ENCODE results near the gene ACIN1.

Gene ACIN1

DNA sequence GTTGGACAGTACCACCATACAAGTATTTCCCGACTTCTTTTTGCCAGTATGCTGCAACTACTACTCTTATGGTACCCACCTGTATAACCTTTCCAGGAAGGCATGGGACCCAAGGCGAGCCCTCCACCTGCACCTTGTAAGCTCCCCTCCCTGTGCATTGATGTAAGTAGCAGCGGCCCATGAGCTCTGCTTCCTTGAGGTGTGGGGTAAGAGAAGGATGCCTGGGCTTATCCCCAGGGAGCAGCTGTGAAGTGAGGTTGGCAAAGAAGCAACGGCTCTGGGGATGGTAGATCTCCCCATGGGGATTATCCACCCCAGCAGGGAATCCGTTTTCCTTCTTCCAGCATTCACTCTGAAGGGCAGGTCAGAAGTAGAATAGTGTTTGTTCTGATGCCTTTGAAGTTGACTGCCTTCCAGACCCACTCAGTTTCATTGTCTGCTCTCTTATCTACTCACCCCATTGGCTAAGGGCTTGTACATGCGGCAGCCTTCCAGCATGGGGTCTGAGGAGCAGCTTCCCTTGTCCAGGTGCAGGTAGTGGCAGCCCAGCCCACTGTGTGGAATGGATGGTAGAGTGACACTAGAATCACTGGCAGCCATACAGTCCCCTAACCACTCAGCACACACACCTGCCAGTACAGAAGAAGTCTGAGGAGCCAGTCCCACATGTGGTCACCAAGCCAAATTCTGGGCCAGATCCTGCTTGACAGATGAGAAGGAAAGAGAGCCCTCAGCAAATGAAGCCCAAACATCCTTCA, 6.5 kb upstream of the ACIN1 start:
- TF ChIP-seq POU2F2 (IDR thresholded peaks at IDR 0.05; ENCODE audit: low read depth, low read length) (no peak), PAX5 (IDR thresholded peaks at IDR 0.05; ENCODE audit: insufficient read depth, low read length, severe bottlenecking) (no peak), POLR2AphosphoS5 (IDR thresholded peaks at IDR 0.05; ENCODE audit: low read depth, low read length) (no peak), TAF1 (IDR thresholded peaks at IDR 0.05; ENCODE audit: low read depth, low read length) (no peak), POLR2A (IDR thresholded peaks at IDR 0.05; ENCODE audit: low read depth, low read length) (no peak)
- no peak for DNase-seq (ENCODE audit: insufficient read length, low spot score)
- FAIRE-seq, result no peak

DNA sequence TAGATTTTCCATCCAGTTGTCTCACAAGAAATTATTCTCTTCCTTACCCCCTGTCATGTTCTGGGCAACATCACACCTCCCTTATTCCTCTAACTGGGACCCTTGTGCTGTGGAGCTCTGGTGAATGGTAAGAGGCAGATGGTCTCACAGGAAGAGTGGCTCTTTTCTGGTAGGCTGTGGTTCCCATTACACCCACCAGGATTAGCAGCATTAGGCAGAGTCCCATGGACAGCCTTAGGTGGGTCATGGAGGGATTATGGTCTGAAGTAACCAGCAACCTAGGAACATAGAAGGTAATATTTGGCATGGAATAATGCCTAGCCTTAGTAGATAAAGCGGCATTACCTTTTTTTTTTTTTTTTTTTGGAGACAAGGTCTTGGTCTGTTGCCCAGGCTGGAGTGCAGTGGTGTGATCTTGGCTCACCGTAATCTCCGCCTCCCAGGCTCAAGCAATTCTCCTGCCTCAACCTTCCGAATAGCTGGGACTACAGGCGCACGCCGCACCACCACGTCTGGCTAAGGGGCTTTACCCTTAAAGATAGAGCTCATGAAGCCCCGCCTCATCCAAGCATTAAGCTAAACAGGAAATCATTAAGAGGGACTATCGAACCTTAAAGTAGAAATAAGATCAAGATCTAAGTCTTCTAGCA, 4.4 kb upstream of the ACIN1 start:
- DNase-seq (ENCODE audit: insufficient read length, low spot score) (no peak), FAIRE-seq (no peak)
- TF ChIP-seq POU2F2 (IDR thresholded peaks at IDR 0.05; ENCODE audit: low read depth, low read length) (no peak), POLR2A (IDR thresholded peaks at IDR 0.05; ENCODE audit: low read depth, low read length) (no peak), PAX5 (IDR thresholded peaks at IDR 0.05; ENCODE audit: insufficient read depth, low read length, severe bottlenecking) (no peak), POLR2AphosphoS5 (IDR thresholded peaks at IDR 0.05; ENCODE audit: low read depth, low read length) (no peak), TAF1 (IDR thresholded peaks at IDR 0.05; ENCODE audit: low read depth, low read length) (no peak), SPI1 (IDR thresholded peaks at IDR 0.05; ENCODE audit: low read depth, low read length) (no peak)

DNA sequence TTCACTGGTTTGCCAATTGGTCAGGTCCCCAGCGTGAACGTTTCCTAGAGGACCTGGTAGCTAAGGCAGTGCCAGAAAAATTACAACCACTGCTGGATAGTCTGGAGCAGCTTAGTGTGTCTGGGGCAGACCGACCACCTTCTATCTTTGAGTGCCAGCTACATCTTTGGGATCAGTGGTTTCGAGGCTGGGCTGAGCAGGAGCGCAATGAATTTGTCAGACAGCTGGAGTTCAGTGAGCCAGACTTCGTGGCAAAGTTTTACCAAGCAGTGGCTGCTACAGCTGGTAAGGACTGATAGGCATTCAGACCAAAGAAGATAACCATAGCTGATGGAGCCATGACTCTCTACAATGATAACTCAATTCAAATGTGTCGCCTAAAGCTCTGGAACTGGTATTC, 2.9 kb upstream of the ACIN1 start:
- TF ChIP-seq SPI1 (IDR thresholded peaks at IDR 0.05; ENCODE audit: low read depth, low read length), result no peak
- no peak for TF ChIP-seq TAF1 (IDR thresholded peaks at IDR 0.05; ENCODE audit: low read depth, low read length)
- TF ChIP-seq POLR2A (IDR thresholded peaks at IDR 0.05; ENCODE audit: low read depth, low read length), result no peak
- no peak for TF ChIP-seq POLR2AphosphoS5 (IDR thresholded peaks at IDR 0.05; ENCODE audit: low read depth, low read length)
- no peak for TF ChIP-seq POU2F2 (IDR thresholded peaks at IDR 0.05; ENCODE audit: low read depth, low read length)
- no peak for TF ChIP-seq PAX5 (IDR thresholded peaks at IDR 0.05; ENCODE audit: insufficient read depth, low read length, severe bottlenecking)
- DNase-seq (ENCODE audit: insufficient read length, low spot score) (no peak), FAIRE-seq (no peak)

DNA sequence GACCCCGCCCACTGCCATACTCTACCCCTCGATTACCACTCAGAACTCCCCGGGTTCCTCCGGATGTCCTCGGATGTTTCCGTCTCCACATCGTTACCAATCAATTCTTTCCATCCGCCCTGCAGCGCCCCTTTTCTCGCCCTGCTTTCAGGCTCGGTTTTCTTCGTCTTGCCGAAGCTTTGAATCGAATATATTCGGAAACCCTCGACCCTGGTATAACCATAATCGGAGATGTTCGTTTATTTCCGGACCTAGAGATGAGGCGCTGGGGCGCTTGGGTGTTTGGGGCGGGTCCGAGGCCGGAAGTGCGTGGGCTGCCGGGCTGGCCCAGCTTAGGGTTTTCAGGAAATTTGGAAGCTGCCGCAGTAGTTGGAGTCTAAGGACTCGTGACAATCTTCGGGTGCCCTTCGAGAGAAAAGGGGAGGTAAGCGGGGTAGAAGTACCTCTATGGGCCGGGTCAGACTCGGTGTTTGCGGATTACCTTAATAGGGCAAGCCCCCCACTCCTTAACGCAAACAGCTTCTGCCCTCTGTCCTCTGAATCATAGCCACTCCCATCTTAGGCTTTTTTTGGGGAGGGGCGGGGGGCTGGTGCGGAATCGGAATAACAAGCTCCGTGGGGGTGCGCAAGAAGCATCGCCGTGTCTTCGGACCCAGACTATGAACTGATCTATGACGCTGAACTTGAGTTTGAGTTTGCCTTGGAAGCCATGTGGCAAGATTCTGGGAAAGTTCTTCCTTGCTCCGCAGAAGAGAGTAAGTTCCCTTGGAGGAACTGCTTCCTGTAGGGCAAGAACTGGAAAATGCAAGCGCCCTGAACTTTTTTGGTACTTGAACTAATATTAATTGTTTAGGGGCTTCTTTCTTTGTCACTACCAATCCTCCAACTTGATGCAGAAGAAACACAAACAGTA, 516 bp upstream of the ACIN1 start, which contains the start of gene C14orf119:
Gene C14orf119, plus strand, starts transcription at position 310 of the 913 bp plus-strand sequence. CDS start 2,154 bp downstream, outside the sequence.
- DNase-seq (ENCODE audit: insufficient read length, low spot score) (peak; percentile 90), FAIRE-seq (no peak)
- TF ChIP-seq POU2F2 (IDR thresholded peaks at IDR 0.05; ENCODE audit: low read depth, low read length) (0 out of 2 replicates have a peak, but pooled peaks have one; percentile 57), POLR2AphosphoS5 (IDR thresholded peaks at IDR 0.05; ENCODE audit: low read depth, low read length) (peak; percentile 78), PAX5 (IDR thresholded peaks at IDR 0.05; ENCODE audit: insufficient read depth, low read length, severe bottlenecking) (no peak), TAF1 (IDR thresholded peaks at IDR 0.05; ENCODE audit: low read depth, low read length) (peak; percentile 77), POLR2A (IDR thresholded peaks at IDR 0.05; ENCODE audit: low read depth, low read length) (peak; percentile 55; the same call in 1 of the 2 replicates), SPI1 (IDR thresholded peaks at IDR 0.05; ENCODE audit: low read depth, low read length) (no peak)

DNA sequence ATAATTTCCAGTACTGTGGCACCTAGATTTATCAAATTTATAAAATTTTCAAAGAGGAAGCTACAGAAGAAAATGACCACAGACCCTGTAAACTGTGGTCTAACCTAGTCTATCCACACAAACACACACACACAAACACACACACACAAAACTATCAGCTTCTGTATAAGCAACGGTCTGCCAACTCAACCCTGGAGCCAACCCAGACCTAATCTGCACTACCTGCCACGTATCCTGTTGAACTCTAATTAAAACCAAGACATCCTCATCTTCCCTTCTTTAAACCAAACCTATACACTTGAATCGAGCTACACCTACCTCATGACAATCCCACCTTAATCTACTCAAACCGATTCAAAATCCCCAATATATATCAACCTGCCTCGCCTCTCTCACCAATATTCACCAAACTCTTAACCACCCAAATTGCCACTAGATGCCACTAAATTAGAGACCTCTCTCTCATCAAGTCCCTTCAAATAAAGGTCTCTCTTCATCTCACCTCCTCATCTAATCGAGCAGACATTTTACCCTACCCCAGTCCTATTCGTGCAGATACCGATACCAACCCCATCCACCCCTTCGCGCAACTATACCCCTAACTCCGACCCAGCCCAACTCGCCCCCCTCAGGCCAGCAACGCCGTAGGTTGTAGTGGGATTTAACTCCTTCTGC, 808 bp downstream of the ACIN1 start:
- FAIRE-seq (no peak), DNase-seq (ENCODE audit: insufficient read length, low spot score) (no peak)
- TF ChIP-seq POU2F2 (IDR thresholded peaks at IDR 0.05; ENCODE audit: low read depth, low read length), result no peak
- TF ChIP-seq SPI1 (IDR thresholded peaks at IDR 0.05; ENCODE audit: low read depth, low read length), result no peak
- TF ChIP-seq POLR2A (IDR thresholded peaks at IDR 0.05; ENCODE audit: low read depth, low read length), result no peak
- no peak for TF ChIP-seq POLR2AphosphoS5 (IDR thresholded peaks at IDR 0.05; ENCODE audit: low read depth, low read length)
- no peak for TF ChIP-seq PAX5 (IDR thresholded peaks at IDR 0.05; ENCODE audit: insufficient read depth, low read length, severe bottlenecking)
- TF ChIP-seq TAF1 (IDR thresholded peaks at IDR 0.05; ENCODE audit: low read depth, low read length), result no peak

DNA sequence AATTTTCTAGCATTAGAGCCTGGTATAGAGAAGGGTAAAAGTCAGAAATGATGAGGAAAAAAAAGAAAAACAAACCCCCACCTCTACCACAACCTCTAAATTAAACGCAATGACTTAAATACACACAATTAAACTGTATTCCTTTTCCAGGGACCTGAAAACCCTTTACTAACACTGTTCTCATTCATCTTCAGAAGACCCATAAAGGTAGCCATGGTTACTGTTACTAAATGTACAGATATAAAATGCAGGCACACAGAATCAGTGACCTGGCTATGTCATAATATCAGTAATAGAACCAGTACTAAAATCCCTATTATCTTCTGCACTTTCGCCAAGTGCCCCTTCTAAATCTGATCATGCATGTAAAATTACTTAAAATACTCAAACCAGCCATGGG, 1.4 kb downstream of the ACIN1 start:
- TF ChIP-seq PAX5 (IDR thresholded peaks at IDR 0.05; ENCODE audit: insufficient read depth, low read length, severe bottlenecking) (no peak), POLR2AphosphoS5 (IDR thresholded peaks at IDR 0.05; ENCODE audit: low read depth, low read length) (no peak), POU2F2 (IDR thresholded peaks at IDR 0.05; ENCODE audit: low read depth, low read length) (no peak), TAF1 (IDR thresholded peaks at IDR 0.05; ENCODE audit: low read depth, low read length) (no peak), POLR2A (IDR thresholded peaks at IDR 0.05; ENCODE audit: low read depth, low read length) (no peak), SPI1 (IDR thresholded peaks at IDR 0.05; ENCODE audit: low read depth, low read length) (no peak)
- DNase-seq (ENCODE audit: insufficient read length, low spot score) (no peak), FAIRE-seq (no peak)

DNA sequence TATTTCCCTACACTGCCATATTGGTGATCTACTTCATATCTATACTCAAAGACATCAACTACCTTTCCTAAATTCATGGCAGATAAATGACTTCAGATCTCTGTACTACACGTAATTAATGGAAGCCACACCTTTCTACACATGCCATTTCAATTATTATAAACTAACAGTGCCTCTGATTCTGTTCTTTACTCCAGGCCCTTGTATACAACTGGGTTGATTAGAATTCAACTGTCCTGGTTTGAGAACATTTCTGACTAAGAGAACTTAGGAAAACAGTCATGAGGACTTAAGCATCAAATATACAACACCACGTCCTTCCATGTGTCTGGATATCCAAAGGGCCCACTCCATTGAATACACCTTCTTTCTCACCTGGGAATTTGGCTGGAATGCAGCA, 1.8 kb downstream of the ACIN1 start:
- DNase-seq (ENCODE audit: insufficient read length, low spot score), result no peak
- no peak for TF ChIP-seq TAF1 (IDR thresholded peaks at IDR 0.05; ENCODE audit: low read depth, low read length)
- no peak for TF ChIP-seq SPI1 (IDR thresholded peaks at IDR 0.05; ENCODE audit: low read depth, low read length)
- TF ChIP-seq PAX5 (IDR thresholded peaks at IDR 0.05; ENCODE audit: insufficient read depth, low read length, severe bottlenecking), result no peak
- no peak for TF ChIP-seq POLR2A (IDR thresholded peaks at IDR 0.05; ENCODE audit: low read depth, low read length)
- no peak for TF ChIP-seq POLR2AphosphoS5 (IDR thresholded peaks at IDR 0.05; ENCODE audit: low read depth, low read length)
- no peak for TF ChIP-seq POU2F2 (IDR thresholded peaks at IDR 0.05; ENCODE audit: low read depth, low read length)
- FAIRE-seq, result no peak

All from GM12891 (cell line).